ENCODE data around the gene LNX2.
A peak's percentile ranks its signal among the peaks of the same experiment; 100 is the strongest.
"Not testable (repeated sequence)": the region's sequence is repeated elsewhere in the genome, so short reads cannot be mapped to it uniquely, and the experiment has no call there.

Gene LNX2

DNA sequence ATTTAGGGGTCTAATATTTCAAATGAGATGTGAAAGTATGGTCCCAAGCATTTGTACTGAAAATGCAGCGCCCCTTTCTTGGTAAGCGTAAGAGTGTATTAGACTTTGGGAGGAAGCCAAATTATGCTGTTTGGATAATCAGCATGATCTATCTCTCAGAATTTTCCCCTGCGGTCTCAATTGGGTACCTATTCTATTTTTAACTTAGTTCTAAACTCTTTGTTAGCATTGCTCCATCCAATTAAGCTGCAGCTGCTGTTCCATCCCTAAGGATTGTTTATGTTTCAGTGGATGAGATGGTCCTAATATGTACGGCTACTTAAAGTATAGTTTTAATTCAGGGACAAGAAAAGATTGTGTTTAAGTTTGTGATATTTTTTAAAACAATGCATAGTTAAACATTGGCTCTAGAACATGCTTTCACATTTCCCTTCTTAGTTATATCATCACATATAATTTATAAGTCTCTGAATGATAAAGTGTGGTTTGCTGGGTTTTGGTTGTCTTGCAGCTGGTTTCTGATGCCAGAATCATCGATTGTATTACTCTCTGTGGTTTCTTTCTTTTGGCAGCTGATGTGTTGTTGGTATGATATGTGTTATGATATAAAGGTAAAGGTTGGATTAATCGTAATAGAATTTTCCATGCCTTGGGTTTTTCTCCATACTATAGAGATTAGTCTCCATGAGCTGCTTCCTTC lies 16.4 kb upstream of the LNX2 start:
- no peak for DNase-seq (ENCODE audit: low read depth)

DNA sequence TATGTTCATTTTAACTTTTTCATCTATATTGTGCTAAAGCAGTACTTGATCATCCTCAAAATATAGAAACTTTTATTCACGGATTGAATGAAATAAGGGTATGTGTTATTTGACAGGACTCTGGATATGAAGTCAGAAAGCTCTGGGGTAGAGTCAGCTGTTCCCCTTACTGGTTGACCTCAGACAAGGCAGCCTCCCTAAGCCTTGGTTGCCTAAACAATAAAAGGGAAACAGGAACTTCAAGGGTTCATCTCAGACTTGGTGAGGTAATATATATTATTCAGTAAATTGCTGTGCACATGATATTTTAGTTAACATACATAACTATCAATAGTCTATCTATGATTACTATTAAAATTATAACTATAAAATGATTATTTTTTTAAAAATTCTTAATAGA lies 14.9 kb upstream of the LNX2 start:
- DNase-seq (ENCODE audit: low read depth) = no peak

DNA sequence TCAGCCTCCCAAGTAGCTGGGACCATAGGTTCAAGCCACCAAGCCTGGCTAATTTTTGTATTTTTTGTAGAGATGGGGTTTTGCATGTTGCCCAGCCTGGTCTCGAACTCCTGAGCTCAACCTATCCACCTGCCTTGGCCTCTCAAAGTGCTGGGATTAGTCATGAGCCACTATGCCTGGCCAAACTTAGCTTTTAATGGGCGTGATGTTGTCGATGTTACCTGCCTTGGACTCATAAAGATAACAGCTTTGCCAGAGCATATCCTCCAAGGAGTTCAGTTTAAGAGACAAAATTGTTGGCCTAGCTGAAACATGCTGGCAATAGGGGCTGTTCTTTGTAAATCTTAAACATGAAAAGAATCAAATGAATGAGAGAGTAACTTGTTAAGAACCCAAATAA lies 14.5 kb upstream of the LNX2 start:
- no peak for DNase-seq (ENCODE audit: low read depth)

DNA sequence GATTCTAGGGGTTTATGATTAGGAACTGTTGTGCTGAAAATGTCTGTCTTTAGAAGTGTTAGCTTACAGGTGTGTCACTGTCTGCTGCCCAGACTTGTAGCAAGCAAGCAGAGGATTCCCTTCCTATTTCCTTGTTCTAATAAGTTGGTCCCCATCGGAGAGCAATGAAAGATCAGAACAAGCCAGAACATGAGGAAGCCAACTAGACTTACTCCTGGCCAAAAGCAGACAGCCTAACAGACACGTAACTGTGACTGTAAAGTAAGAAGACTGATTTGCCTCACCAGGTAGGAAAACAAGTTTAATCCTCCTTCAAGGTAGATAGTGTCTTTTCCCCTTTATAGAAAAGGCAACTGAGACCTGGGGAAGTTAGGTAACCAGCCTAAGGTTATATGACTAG lies 13.9 kb upstream of the LNX2 start:
- no peak for DNase-seq (ENCODE audit: low read depth)

DNA sequence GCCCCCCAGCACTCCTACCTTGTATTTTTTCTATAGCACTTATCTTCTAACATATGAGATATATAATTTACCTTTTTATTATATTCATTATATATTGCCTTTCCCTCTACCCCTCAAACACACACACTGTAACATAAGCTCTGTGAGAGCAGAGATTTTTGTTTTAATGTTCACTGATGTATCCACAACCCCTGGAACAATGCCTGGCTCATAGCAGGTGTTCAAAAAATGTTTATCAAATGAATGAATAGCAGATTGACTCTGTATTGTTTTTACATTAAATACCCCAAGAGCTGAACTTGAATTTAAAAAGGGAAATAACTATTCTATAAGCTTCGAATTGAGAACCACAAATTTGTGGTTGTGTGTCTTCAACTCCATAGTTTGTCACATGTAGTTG lies 12.3 kb upstream of the LNX2 start:
- no peak for DNase-seq (ENCODE audit: low read depth)

DNA sequence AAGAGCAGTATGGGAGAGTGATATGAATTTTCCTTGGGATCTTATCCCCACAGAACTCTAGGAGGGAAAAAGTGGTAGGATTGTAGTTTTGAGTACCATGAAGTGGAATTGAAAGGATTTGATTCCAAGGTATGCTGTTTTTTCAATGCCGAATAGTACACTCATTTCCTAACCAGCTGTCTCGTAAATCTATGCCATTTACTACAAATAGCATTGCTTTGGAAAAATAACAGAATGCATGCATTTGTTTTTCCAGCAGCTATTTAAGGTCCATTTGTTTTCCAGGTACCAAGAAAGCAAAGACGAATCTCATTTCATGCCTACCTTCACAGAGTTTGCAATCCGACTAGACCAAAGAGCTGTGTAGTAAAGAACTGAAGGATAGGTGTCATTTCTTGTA lies 11.9 kb upstream of the LNX2 start:
- DNase-seq (ENCODE audit: low read depth) = no peak

DNA sequence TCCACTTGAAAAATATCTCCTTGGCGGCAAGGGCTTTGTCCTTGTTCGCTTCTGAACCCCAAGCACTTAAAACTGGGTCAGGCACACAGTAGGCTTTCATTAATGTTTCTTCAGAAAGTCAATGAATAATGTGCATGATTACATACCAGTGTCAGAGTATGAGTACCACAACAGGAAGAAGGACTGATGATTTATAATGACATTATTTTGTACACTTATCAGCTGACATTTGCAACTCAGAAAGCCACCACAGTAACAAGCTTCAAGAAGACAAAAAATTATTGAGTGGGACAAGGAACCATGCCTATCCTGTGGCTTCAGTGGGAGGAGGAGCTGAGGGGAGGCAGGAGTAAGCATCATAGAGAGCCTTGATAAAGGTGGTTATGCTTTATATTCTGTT lies 11.3 kb upstream of the LNX2 start:
- DNase-seq (ENCODE audit: low read depth) = no peak

DNA sequence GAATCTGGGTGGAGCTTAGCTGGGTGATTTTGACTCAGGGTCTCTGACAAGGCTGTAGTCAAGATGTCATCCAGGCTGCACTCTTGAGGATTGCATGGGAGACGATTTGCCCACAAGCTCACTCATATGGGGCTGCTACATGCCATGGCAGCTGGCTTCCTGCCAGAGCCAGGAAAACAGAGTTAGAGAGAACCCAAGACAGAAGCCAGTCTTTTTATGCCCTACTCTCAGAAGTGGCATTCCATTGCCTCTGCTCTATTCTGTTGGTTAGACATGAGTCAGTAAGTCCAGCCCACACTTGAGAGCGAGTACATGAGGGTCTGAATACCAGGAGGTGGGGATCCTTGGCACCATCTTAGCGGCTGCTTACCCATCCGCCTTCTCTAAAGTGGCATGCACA lies 10.8 kb upstream of the LNX2 start:
- DNase-seq (ENCODE audit: low read depth) = no peak

DNA sequence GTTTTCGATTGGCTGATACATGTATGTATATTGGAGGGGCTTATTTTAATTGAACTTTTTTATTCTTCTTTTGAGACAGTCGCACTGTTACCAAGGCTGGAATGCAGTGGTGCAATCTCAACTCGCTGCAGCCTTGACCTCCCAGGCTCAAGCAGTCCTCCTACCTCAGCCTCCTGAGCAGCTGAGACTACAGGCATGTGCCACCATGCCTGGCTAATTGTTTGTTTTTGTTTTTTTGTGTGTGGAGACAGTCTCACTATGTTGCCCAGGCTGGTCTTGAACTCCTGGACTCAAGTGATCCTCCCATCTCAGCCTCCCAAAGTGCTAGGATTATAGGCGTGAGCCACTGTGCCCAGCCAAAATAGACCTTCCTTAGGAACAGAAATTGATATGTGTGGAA lies 8.4 kb upstream of the LNX2 start:
- DNase-seq (ENCODE audit: low read depth) = not testable (repeated sequence)

DNA sequence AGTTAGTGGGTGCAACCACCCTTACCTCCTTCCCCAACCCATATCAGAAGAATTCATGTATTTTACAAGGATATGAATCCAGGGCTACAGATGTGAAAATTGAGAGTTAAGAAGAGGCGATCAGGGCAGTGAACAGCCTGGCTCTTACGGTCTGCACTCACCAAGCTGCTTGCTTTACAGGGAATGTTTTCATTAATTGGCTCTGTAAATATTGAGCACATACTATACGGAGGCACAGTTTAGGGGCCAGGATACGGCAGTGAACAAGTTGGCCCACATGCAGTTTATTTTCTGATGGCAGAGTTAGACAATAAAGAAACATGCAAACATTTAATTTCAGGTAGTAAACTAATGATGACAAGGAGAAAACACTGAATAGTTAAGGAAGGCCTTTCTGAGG lies 7.8 kb upstream of the LNX2 start:
- no peak for DNase-seq (ENCODE audit: low read depth)

DNA sequence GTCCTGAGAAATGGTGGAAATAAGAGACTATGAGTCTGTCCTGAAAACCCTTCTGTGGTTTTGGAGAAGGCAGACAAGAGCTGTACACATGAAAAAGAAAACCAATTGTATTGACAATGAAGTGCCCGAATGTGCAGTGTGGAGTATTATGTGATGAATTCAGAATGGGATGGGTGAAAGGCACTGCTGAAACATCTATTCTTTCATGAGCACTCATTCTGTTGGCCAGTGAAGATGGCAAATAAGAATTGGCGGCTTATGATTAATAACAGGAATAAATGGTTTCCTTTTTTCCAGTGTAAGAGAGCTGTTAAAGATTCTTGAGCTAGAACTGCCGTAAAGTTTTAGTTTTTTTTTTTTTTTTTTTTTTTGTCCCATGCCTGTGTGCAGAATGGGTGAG lies 7.1 kb upstream of the LNX2 start:
- DNase-seq (ENCODE audit: low read depth) = no peak

DNA sequence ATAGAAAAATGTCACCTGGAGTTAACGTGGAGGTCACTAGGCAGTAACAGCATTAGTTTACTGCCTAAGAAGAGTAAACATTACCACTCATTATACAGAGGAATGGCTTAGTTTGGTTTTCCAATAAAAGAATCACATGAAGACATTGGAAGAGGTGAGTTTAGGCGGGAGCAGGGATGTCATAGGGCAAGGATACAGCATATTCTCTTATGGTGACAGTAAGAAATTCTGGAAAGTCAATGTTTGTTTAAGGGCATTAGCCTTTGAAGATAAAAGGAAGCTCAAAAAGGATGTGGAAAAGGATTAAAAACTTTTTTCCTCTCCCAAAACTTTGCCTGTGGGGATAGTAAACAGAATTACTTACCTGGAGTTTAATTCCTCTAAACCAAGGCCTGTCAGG lies 5.5 kb upstream of the LNX2 start:
- no peak for DNase-seq (ENCODE audit: low read depth)

DNA sequence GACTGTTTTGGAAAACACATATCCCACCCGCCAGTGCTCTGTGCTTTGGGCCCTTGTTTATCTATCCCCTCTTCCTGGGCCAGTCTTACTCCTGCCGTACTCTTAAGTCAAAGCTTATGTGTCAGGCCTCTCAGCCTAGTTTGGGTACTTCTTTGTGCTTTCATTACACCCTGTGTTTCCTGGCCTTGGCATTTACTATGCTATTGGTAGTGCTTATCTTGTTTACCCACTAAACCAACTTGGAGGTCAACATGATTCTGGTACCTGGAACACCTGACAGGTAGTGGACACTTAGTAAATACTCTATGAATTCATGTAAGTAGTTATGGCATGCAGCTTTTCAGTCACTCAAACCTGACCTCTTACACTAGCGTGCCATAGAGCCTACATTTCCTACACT lies 3.7 kb upstream of the LNX2 start:
- DNase-seq (ENCODE audit: low read depth) = no peak

DNA sequence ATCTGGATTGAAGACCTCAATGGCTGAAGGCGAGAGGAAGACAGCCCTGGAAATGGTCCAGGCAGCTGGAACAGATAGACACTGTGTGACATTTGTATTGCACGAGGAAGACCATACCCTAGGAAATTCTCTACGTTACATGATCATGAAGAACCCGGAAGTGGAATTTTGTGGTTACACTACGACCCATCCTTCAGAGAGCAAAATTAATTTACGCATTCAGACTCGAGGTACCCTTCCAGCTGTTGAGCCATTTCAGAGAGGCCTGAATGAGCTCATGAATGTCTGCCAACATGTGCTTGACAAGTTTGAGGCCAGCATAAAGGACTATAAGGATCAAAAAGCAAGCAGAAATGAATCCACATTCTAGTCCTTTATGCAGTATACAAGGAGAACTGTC lies 2.6 kb upstream of the LNX2 start:
- no peak for DNase-seq (ENCODE audit: low read depth)

DNA sequence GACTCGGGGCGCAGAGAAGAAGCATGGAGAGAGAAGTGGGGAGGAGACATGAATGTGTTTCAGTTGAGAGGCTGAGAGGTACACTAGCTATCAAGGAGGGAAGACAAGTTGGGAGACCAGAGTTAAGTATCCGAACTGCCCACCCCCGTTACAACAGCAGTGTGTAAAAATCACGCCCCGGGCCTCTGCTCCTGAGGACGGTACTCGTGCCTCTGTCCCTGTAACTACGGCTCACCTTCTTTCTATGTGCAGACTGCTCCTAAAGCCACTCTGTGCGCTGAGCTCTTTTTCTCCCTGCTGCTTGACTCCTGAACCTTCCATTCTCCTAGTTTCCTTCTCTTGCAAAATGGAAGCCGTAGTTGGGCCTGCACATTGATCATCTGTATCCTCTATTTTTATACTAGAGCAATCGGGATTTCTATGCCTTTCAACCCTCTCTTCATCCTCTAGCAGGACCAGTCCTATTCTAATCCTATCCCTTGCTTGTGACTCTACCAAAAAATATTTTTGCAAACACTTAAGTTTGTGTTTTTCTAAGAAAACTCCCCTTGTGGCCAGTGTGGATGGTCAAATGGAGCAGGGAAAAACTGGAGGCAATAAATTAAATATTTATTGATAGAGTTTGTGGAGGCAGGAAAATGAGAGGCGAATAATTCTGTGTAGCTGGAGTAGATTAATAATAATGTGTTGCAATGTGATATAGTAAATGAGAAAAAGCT lies 1.9 kb upstream of the LNX2 start:
- DNase-seq (ENCODE audit: low read depth) = no peak

DNA sequence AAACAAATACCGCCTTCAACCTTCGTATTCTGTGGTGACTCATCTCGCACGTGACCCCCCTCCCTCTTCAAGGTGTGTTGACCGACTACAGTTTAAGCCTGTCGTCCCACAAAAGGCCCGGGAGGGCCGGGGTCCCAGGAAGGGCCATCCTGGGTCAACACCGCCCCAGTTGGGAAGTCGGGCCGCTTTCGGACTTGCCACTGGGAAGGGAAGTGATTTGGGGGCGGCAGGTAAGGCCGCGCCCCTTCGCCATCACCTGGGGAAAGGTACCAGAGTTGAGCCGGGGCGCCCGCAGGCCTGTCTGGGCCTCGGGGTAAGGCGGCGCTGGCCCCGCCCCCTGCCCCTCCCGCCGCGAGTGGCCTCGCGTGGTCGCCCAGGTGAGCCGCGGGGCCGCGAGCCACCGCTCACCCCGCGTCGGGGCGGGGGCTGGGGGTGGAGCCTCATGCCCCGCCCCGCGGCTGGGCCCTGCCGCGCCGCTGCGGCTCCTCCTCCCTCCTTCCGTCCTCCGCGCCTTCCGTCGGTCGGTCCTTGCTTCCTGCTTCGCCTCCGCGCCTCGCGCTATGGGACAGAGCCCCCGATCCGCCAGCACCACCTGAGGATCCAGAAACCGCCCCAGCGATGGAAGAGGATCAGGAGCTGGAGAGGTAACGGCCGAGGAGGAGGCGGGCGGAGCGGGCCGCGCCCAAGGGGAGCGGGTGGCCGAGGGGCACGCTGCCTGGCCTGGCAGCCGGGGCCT lies 1.2 kb upstream of the LNX2 start, which contains the start of gene POLR1D:
POLR1D (plus strand) TSS at position 527 of the 736 bp plus-strand sequence; CDS start at position 619, 92 bp downstream.
- DNase-seq (ENCODE audit: low read depth) = peak; percentile 71

DNA sequence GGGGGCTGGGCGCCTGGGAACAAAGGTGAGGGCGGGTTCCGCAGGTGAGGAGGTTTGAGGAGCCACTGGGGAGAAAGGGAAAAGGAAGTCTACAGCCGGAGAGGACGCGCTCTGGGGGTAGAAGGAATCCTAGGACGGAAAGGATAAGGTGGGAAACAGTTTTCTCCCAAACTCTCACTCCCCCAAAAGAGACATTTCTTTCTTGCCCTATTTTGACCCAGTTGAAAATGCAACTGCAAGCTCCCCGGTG lies 712 bp upstream of the LNX2 start:
- peak; percentile 29 for DNase-seq (ENCODE audit: low read depth)

DNA sequence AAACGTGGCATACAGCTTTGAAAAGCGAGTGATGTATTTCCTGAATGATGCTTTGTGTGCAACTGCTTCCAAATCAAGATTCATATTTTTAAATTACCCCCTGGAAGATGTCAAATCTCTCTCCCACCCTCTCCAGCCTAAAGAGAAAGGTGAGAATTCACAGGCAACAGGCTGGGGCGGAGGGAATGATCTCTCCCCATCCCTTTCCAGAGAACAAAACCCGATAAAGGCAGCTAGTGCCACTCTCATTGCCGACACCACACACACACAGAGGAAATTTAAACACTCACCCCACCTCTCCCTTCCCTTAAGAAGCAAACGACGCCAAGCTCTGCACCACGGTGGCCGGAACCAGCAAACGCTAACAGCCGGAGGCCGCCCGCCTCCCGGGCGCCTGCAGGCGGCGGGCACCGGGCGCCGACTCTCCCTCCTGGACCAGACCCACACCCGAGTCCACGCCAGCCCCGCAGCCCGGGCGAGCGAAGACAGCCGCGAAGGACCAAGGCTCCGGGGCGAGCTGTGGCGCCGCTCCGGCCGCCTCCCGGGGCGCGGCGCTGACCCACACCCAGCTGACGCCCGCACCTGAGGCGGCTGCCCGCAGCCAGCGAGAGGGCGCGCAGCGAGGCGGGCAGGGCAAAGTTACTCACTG lies 477 bp downstream of the LNX2 start:
- DNase-seq (ENCODE audit: low read depth) = peak; percentile 19

DNA sequence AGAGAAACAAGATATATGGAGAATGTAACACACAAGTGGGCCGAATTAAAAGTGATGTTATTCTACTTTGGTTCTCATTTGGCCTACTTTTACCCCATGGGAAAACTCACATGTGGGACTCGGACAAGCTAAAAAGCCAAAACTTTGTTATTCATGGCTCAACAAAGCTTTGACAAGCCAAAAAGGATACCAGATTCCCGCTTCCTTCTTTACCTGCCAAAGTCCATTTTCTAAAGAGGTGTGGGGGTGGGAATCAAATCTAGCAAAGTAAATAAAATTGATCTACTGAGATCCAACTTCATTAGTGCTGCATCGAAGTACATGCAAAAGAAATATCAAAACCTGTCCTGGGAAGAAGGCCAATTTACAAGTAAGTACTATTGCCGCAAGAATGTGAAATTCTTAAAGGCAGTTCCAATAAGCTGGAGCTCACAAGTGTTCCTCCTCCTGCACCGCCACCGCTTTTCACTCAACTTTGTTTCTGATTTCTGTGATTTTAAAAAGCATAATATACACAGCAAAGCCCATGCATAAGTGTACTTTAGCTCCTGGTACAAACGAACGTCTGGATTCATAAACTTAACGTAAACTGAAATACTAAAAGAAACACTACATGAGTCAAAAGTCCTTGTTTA lies 1.1 kb downstream of the LNX2 start:
- no peak for DNase-seq (ENCODE audit: low read depth)

DNA sequence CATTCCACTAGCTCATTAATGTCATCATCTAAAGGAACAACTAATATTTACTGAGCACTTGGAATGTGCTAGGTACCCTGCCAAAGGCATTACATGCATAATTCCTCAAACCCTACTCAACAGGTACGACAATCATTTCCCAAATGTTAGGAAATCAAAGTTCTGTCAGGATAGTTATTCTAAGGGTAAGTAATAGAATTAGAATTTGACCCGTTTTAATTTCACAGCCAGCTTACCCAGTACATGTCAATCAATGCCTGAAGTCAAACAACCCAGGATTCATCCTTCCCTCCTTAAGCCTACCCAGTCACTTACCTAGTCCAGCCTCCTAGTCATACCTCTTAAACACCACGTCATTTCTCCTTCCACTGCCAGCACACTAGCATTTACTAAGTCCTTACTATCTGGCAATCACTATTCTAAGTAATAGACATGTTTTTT lies 2.4 kb downstream of the LNX2 start:
- no peak for DNase-seq (ENCODE audit: low read depth)

DNA sequence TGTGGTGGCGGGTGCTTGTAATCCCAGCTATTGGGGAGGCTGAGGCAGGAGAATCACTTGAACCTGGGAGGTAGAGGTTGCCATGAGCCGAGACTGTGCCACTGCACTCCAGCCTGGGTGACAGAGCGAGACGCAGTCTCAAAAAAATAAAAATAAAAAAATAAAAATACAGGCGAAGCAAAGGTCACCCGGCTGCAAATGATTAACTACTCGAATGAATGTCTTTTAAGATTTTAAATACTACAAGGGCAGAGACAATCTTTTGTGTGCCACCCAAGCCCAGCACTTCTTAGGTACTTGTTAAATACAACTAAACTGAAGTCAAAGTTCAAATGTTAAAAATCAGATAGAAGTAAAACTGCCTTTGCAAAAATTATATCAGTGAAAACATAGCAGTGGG lies 6.7 kb downstream of the LNX2 start:
- DNase-seq (ENCODE audit: low read depth) = no peak

DNA sequence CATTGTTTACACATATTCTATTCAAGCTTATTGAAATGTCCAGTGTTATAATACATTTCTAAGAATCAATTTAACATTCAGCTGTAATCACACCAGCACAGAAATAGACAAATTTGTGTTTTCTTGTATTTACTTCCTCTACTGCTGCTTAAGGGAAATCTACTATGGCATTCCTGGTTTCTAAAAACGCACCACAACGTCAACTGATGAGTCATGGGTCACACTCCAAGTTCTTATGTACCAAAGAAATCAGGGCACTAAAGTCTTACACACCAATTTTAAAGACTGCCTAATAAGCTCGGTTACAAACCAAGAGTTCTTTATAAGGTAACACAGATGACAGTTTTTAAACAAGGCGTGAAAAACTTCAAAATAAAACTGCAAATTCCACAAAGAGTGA lies 13.2 kb downstream of the LNX2 start:
- no peak for DNase-seq (ENCODE audit: low read depth)
